HG02840 (cell line): ENCODE measurements around the gene ACTN4.

Experiments
- ATAC-seq: cut with Tn5 transposase; IDR thresholded peaks from one replicate; pipeline ENCODE4 v1.9.1; 2021; ENCODE audit warnings: mild to moderate bottlenecking, moderate library complexity, moderate number of reproducible peaks; ENCODE audit not compliant: unreplicated experiment, low FRiP score

Gene ACTN4

DNA sequence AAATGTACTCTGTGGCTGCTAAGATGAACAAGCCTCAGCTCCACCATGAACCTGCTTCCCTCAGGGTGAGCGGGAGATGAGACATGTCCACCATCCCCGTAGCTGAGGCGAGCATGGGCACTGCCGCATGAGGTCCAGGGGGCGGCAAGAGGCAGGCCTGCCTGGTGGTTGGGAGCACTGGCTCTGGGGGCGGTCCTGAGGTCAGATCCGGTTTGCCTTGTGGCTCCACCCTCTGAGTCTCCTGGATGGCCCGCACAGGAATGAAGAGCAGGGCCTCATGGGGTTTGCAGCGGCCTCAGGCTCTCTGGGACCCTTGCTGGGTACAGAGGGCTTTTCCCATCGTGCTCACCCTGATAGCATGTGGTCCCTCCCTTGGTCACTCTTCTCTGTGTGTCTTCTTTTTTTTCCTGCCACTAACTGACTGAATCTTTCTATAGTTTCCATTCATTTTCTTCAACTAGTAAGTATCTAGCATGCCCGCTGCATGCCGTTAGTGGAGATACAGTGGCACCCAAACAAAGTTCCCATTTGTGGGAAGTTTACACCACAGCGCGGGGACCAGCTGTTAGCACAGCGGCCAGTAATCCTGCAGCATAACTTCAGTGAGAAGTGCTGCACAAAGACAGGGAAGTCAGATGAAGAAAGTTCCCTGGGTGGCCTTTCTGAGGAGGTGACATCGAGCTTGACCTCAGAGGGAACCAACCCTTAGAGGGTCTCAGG is 59.5 kb downstream of the ACTN4 start:
- ATAC-seq: no peak

DNA sequence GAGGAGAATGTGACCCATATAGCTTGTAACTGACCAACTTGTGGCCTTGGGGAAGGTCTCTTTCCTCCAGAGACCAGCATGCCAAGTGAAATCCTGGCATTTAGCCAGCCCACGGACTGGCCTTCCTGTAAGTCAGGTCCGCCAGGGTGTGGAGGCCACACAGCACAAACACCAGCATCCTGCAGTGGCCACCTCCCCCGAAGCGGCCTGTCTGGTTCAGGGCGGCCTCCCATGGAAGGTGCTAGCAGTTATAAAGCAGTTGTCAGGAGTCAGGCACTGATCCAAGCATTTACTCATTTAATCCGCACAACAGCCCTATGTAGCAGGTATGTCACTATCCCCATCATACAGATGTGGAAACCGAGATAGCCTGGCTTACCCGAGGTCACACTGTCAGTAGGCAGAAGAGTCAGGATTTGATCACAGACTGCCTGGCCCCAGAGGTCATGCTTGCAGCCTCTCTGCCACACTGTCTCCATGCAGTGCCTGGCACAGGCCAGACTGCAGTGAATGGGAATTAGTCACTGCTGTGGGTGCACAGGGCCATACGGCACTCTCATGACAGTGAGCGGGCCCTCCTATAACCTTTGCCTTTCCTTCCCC is 60.2 kb downstream of the ACTN4 start:
- ATAC-seq: no peak

DNA sequence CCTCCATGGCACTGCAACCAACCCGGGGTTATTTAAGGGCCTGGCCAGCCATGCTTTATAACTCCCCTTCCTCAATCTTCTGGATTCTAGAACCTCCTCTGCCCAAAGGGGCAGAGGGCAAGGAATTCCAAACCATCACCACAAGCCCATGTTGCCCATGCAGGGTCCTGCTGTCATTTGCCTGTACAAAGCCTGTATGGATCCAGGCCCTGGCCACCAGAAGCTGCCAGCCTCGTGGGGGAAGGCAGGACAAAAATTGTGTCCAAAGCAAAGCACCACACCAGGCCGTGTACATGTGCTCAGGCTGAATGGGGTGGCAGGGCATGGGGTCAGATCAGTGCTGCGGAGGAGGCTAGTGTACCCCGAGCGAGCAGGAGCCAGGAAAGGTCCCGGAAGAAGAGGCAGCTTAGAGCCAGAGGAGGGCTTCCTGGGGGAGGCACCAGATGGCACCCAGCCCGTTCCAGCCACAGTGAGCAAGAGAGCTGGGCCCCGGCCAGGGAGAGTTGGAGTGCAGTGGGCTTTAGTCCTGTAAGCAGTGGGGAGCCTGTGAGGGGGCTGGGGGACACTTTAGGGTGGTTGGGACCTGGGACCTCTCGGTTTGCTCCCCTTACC is 61.1 kb downstream of the ACTN4 start:
- no peak for ATAC-seq

DNA sequence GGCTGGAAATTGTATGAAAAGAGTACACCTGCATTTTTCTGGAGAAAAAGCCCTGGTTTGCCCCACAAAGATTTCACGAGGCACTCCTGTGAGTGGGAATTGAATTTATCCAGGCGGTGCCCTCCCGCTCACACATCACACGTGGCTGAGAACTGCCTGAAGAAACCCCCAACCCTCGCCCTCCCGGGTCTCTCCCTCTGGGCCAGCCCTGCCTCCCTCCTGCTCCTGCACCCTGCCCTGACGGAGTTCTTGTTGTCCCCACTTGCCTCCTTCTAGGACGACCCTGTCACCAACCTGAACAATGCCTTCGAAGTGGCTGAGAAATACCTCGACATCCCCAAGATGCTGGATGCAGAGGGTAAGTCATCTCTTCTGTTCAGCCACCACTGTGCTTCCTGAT is 61.7 kb downstream of the ACTN4 start:
- no peak for ATAC-seq

DNA sequence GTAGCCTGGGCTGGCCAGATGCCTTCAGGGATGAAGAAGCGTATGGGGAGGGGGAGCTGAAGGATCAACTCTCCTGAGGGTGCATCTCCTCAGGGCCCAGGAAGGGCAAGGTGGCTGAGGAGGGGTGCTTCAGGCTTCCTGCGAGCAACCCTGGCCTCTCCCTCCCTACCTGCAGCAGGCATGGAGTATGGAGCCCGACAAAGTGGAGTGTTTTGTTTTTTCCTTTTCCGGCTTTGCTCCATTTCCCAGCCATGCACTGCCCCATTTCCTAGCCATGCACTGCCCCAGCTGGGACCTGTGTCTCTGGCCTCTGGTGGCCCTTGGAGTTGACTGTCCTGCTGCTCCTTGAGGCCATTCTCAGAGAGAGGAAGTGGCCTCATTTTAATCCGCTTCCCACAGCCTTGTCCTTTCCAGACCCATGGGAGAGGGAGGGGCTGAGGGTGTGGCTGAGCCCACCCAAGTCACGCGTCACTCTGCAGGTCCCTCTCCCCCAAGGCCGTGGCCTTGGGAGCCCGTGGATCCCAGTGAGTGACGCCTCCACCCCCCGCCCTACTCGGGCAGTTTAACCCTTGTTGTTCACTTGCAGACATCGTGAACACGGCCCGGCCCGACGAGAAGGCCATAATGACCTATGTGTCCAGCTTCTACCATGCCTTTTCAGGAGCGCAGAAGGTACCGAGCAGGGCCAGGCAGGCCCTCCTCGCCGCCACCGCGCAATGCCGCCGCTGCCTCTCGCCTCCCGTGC is 62.4 kb downstream of the ACTN4 start:
- no peak for ATAC-seq

DNA sequence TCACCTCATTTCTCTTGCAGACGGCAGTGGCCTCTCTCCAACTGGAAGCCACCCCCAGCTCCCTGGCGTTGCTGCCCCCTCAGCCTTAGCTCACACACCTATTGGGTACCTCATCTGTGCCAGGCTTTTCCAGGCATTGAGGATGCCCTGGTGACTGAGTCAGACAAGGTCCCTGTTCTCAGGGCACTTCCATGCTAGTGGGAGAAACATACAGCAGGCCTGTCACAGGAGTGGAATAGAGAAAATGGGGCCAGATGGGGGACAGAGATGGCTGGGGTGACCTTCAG is 62.9 kb downstream of the ACTN4 start:
- no peak for ATAC-seq

DNA sequence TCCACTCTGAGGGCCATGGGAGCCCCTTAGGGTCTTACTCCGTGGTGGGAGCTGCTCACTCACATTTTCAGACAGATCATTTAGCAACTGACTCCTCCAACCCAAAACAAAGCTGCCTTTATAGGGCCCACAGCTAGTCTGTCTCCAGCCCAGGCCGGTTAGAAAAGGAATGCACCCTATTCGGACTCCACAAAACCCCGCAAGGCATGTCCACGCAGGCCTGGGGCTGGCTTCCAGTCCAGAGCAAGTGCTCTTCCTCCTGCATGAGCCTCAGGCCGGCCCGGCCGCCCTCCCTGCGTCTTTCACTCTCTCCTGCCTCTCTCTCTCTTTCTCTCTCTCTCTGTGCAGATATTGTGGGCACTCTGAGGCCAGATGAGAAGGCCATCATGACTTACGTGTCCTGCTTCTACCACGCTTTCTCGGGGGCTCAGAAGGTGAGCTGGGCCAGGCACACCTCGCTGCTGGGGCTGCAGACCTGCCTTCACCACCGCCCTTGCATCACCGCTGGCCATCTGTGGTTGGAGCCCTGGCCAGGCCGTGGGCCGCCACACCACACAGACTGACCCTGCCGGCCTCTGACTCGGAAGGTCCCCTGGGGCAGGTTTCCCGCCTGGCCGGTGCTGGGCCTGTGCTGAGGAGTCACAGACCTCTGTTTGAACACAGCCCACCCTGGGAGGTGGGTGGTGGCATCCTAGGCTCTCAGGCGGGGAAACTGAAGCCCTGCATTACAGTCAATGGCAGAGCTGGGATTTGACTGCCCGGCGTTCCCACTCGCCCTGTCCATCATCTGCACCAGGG is 63.7 kb downstream of the ACTN4 start:
- ATAC-seq: no peak

DNA sequence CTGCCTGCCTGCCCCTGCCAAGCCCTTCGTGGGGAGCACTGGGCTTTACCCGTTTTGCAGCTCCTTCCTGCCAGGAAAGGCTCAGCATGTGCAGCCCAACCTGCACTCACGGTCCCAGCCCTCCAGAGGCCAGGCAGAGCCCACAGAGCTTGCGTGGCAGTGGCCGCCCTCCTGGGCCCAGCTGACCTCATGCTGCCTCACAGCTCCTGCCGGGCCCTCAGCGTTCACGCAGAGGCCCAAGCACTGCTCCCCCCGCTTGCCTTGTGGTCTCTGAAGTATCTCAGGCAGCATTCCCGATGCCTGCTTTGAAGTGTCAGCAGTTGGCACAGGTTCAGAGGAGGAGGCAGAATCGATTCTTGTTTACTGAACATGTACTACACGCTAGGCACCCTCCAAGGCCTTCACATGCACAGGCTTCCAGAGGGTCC is 64.3 kb downstream of the ACTN4 start:
- no peak for ATAC-seq

DNA sequence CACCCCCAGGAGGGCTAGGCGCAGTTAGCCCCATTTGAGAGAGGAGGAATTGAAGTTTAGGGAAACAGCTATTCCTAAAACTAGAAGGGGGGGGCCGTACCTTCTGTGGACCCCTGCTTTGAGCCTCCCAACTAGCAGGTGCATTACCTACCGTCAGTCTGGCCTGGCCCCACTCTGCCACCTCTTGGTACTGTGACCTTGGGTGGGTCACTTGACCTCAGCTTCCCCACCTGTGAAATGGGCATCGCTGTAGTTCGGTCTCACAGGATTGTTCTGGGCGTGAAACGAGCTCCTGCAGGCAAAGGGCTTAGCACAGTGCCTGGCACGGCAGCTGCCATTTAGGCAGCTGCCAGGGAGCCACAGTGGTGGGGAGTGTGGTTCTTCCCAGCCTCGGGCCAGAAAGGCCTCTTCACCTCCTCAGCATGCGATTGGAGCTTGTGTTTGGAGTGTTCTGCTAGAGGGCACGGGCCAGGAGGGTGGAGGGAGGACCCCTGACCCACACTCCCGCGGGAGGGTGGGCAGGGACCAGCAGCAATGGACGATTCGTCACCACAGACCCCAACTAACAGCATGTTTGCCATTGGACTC is 64.8 kb downstream of the ACTN4 start:
- no peak for ATAC-seq

DNA sequence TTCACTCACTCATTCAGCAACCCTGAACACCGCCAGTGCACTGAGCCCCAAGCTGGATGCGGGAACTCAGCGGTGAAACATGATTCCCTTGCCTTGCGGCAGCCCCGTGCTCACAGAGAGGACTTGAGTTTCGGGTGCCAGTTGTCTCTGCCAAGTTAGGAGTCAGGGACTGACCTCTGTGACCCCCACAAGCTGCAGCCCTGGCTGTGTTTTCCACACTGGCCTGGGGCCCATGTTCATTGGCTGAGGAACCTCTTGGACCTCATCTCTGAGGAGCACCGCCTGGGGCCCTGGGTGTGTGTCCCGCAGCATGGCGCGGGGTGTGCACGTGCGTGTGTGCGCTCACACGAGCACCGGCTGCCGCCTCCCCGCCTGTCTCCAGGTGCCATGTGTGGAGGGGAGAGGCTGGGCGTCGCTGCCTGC is 65.8 kb downstream of the ACTN4 start:
- ATAC-seq: no peak

DNA sequence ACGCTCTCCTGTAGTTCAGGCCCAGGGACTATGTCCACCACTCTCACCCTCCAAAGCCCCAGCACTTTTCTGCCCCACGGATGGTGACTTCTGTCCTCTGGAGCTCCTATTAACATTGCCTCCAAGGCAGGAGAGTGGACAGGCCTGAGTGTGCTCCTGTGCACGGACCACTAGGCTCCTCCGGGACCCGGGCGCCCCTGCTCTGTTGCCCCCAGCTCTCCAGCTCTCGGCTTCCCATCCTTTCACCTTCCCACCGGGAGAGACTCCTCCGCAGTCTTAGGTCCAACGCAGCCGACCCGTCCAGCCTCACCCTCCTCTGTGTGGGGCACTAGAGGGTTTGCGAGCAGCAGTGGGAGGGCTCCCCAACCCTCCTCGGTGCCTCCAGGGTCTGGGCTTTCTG is 66.4 kb downstream of the ACTN4 start:
- ATAC-seq: no peak

DNA sequence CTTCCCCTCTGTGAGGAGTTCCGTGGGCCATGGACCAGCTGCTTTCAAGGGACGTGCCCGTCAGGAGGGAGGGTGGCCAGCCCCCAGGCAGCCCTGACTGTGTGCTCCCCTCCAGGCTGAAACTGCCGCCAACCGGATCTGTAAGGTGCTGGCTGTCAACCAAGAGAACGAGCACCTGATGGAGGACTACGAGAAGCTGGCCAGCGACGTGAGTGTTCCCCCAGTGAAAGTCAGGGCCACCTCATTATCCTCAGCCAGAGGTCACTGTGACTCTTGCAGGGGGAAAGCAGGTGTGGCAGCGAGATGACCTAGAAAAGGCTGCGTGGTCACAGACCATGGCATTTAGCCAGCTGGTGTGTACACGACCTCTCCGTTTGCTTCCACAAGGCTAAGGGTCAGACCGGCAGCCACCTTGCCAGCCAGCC is 66.9 kb downstream of the ACTN4 start:
- ATAC-seq: no peak

DNA sequence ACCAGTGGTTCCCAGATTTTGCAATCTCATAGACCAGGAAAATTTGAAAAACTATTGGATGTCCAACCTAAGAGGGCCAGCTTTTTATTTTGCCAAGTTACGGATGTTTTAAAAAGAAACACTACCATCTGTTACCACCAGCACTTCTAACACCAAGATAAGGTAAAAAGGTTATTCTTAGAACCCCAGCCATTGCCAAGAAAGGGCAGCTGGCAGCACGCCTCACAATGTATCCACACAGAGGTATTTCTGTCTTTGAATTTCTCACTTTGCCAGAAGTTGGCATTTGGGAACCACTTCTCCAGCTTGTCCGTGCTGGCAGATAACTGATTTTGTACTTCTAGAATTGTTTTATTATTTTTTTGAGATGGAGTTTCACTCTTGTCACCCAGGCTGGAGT is 68.1 kb downstream of the ACTN4 start:
- no peak for ATAC-seq

DNA sequence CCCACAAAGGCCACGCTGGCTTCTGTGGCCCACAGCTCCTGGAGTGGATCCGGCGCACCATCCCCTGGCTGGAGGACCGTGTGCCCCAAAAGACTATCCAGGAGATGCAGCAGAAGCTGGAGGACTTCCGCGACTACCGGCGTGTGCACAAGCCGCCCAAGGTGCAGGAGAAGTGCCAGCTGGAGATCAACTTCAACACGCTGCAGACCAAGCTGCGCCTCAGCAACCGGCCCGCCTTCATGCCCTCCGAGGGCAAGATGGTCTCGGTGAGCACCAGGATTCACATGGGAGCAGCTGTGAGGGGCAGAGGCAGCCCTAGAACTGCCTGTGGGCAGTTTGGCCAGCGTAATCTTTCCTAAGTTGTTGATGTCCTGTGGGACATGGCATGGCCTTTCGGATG is 69.6 kb downstream of the ACTN4 start:
- no peak for ATAC-seq

DNA sequence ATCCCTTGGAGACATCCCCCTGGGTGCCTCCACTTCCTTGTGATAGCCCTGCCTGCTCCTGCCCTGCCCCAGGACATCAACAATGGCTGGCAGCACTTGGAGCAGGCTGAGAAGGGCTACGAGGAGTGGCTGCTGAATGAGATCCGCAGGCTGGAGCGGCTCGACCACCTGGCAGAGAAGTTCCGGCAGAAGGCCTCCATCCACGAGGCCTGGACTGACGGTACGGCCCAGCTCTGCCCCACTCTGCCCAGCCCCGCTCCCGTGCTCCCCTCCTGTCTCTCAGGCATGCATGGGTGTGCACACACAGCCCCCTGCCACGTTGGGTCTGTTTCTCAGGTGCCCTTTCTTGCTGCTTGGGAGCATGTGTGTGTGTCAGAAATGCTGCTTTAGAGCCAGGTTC is 70.4 kb downstream of the ACTN4 start:
- ATAC-seq: no peak

DNA sequence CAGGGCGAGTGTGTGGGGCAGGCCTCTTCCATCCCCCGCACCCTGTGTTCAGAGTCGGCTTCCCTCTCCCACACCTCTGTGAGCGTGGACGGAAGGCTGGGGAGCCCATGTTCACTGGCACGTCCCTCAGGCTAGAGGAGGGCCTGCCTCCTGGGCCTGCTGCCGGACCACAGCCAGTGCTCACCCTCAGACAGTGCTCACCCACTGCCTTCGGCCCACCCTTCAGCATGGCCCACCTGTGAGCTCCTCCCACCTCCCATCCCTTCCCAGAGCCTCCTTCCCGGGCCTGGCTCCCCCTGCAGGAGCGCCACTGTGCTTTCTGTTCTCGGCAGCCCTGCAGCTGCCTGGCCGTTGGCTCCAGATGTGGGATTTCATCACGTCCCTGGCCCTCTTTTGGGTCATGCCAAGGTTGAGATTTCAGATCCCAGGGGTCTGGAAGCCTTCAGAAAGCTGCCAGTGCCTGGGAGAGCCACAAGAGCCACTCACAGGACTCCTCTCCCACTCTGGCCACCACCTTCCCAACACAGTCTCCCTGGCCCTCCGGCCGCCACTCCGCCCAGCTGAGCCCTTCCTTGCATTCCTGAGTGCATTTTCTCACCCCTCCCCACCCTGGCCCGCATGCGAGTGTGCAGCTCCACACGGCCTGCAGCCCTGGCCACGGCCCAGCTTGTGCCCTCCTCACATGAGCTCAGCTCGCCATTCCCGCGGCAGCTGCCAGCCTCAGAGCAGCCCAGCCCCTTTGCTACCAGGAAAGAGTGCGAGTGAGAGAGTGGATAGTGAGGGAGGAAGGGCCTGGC is 71.5 kb downstream of the ACTN4 start:
- ATAC-seq: no peak

DNA sequence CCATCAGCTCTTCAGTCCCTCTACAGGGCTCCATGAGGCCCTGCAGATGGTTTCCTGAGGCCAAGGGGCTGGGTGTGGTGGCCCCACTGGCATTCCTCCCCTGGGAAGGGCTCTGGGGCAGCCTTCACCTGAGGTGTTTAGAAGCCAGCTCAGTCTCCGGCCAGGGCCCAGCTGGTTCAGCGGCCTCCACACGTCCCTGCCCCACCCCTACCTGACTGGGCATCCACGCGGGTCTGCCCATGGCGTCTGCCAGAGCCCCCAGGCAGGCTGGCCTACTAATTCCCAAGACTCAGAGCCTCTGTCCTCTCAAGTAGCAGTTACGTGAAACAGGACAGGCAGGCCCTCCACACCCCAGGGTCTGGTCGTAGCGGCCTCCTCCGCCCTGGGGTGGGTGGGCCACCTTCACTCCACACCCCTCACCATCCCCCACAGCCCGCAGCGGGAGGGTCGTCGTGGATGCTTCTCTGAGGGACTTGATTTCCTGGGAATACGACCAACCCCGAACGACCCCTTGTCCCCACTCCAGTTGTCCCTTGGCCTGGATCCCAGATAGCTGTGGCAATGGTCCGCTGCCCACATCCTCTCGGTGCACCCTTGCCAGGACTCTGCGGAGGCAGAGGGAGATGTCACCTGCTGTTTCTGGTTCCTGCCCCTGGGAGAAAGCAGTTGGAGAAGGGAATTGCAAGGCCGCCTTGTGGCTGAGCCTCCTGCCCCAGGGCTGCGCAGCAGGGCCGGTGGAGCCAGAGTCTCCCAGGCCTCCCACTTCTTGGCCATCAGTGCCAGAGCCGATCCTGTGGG is 72.5 kb downstream of the ACTN4 start:
- no peak for ATAC-seq

DNA sequence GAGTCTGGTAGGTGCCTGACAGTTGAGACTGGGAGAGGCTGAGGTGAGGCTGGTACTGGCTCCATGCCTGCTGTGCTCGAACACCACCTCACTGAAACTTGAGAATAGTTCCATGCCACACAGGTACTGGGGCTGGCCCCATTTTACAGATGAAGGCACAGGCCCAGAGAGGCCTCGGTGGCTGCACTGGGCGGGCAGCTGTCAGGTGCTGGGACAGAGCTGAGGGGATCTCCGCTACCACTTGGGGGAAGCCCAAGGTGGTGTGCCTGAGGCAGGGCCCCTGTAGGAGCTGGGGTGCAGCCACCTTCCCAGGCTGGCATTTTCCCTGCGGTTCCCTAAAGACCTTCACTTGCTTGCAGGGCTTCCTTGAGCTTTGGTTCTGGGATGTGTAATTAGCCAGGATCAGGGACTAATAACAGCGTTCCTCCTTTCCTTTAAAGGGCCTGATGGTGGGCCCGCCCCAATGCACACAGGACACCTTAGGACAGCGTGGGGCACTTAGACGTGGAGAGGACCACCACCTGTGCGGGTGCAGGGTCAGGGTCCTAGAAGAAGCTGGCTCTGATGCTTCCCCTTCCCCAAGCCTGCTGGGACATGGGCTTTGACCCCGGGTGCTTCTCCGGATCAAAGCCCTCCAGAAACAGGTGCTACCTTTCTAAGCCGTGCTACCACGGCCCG is 73.2 kb downstream of the ACTN4 start:
- ATAC-seq: no peak
